Stimulated activated CD4-positive, alpha-beta T cell treated with anti-CD3 and anti-CD28 coated beads, Interleukin-4, amount 100 ng/mL, for 4 hours (primary cell): ENCODE results near the gene UBQLN4.
"Not testable (repeated sequence)": the region's sequence is repeated elsewhere in the genome, so short reads cannot be mapped to it uniquely, and the experiment has no call there.

ENCODE experiments used
- DNase-seq, 2 experiments: peaks; one replicate each; pipeline ENCODE4 v3.0.0-alpha.2; 2020

The UBQLN4 gene

DNA sequence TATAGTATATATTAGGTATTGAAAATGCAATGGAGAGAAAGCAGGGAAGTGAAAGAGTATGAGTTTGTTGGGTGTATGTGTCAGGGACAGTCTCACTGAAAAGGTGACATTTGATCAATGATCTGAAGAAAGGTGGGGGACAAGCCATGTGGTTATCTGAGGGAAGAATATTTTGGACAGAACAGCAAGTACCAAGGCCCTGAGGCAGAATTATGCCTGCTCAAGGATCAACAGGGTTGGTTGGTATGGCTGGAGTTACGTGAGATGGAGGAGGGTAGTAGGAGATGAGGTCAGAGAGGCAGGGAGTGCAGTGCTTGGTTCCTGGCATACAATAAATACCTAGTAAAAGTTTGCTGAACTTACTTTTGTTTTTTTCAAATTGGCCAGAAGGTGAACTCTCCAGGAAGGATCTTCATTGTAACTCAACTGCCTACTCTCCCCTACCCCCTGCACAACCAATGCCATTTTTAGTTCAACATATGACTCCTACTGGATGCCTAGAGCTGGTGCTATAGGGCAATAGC is 2.8 kb upstream of the UBQLN4 start:
- DNase-seq: no peak

DNA sequence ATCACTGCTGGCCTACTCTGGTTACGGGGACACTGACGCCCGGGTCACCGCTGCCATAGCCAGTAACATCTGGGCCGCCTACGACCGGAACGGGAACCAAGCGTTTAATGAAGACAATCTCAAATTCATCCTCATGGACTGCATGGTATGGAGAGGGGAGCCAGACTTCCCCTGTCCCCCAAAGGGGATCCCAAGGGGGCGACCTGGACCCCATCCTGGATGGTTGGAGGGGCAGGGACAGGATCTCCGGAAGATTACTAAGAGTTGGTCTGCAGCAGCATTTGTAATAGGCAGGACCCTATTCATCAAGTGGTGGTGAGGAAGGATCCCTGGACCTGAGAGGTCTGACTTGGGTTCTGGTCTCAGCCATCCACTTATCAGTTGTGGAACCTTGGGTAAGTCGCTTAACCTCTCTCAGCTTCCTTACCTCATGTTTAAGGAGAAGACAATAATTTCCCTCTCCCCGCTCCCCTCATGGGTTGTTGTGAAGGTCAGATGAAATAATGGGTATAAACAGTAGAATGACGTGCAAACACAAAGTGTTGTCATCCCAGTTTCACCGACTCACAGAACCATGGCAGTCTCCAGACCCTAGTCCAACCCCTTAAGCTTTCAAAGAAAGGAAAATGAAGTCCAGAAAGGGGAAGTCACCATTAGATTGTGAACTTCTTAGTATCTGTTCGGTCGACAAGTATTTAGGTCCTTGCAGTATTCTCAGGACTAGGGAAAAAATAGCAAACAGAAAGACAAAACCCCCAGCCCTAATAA is 1.9 kb upstream of the UBQLN4 start:
- DNase-seq: no peak

DNA sequence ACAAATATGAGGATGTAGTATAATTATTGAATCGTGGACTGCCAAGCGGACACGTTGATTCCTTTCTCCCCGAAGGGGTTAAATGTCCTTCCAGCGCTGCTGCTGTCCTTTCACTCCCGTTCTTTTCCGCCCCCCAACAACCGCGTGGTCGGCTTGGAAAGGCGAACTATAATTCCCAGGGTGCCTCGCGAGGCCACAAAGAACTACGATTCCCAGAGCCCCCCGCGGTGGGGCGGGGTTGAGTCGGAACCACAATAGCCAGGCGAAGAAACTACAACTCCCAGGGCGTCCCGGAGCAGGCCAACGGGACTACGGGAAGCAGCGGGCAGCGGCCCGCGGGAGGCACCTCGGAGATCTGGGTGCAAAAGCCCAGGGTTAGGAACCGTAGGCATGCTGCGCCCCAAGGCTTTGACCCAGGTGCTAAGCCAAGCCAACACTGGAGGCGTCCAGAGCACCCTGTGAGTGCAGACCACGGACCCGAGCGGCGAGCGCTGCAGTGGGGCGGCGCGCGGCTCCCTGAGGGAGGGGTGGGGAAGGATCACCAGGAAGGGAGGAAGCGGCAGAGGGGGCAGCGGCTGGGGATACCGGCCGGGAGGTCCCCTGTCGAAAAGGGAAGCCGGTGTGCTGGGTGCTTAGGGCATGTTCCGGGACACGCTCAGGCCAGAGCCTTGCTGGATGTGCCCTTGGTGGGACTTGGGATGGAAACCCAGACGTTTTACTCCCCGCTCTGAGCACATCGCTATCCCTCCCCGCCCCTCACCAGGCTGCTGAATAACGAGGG is 1.1 kb upstream of the UBQLN4 start, which contains the start of gene LAMTOR2:
TSS of gene LAMTOR2 (plus strand) at position 283 of the 781 bp plus-strand sequence. CDS start at position 391, 108 bp downstream.
- peak; percentile 95 to 96 for DNase-seq

DNA sequence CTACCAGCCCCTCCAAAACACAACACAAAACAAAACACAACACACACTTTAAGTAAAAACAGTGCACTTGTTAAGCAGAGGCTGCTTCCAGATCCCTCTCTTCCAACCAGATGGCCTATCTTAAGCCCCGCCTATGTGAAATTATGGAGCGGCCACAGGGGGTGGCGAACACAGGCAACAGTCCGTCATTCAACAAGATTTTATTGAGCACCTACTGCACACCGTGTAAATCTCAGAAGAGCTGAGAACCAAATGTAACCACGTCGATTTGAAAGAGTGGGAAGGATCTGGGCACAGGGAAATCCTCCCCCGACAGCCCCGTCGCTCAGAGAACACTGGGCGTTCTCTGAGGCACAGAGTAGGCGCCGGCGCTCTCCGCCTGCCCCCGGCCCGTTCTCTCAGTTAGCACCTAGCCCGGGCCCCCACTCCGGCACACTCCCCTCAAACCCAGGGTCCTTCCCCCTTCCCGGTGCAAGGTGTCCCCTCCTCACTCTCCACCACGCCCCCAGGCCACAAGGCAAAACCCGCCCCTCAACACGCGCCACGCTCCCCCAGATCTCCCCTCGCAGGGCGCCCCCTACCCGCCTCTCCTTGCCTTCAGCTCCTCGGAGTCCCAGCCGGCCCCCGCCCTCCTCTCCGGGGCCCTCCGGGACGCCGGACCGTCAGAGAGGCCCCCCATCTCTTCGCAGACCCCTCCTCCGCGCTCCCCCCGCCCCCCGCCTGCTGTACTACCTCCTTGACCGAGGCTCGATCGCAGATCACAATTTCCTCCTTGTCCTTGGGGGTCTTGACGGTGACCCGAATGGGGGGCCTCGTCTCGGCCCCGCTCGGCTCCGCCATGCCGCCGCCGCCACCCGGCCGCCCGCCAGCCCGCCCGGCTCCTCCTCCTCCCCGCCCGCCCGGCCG is 483 bp downstream of the UBQLN4 start:
- peak; percentile 68 to 72 for DNase-seq

DNA sequence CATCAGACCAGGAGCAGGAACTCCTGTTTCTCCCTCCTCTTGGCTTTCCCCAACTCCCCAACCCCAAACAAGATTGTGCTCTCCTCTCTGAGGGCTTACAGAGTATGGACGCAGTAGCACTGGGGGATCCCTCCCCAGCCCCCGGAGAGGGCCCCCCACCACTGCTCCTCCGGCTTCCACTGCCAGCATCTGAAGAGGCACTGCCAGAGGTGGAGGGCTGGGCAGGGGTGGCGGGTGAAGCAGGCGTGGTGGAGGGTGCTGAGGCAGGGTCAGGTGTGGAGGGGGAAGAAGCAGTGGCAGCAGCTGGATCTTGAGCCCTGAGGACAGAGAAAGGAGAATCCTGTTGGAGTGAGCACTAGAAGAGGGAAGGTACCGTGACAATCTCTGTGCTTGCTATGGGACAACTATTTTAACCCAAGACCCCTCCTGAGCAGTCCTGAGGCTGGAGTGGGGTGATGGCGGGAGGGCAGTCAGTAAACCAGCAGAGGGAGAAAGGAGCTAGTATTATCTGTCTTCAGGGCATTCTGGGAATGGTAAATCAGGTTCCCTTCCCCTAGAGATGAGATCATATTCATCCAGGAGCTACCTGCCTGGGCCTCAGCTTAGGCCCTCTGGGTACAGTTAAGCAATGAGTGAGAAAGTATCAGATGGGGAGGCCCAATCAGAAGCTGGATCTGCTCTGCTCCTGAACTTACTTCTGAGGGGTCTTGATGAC is 2.4 kb downstream of the UBQLN4 start:
- DNase-seq: no peak

DNA sequence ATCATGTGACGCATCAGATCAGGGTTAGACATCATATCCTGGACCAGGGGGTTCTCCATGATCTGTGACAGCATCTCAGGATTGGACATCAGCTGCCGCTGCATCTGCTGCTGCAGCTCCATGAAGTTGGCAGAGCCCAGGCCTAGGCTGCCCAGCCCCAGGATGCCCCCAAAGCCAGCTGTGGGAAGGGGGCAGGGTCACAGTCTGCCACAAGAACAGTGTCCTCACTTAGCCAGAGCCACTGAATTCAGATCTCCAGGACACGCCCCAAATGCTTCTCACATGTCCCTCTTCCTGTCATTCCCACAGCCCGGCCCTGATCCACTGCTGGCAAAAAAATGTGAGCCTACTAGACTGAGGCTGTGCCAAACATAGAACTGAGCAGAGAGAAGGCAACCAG is 3.2 kb downstream of the UBQLN4 start:
- DNase-seq: no peak

DNA sequence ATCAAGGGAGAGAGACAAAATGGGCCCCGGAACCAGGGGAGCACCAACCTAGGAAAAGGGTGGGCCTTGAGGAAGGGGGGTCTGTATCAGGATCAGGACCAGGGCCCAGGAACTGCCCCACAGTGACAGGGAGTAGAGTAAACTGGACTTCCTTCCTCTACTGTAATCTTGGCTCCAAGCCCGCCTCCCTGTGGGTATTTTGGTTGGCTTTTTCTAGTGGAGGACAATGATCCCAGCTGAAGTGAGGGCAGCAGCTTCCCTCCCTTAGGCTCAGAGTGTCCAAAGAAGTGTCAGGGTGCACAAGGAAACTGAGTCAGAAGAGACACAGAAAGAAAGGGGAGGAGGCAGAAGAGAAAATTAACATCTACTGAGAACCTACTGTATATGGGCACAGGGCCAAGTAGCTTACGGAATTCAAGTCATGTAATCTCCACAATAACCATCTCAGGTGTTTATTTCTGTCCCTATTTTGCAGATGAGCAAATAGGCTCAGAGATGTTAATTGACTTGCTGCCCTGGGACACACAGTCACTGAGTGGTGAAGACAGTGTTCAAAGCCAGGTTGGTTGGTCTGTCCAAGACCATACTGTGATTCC is 4.8 kb downstream of the UBQLN4 start:
- no peak for DNase-seq

- no peak for DNase-seq
These were observed 8.5 kb downstream of the UBQLN4 start for GRCh38 chr1:156045076-156045475.

DNA sequence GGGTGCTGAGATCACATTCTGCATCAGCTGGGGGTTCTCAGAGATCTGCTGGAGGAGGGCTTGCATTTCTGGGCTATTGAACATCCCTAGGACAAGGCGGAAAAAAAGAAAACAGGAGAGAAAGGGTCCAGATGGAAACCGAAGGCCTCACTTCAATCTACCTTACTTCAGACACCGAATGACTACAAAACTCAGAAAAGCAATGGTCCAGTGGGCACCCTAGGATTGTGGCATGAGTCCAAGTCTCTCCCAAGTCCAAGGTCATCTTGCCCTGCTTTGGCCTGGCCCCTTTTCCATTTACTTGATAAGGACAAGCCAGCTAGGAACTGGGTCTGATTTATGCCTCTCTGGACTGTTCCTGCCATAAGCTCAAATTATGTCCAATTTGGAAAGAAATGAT is 10.8 kb downstream of the UBQLN4 start:
- no peak for DNase-seq

GRCh38 chr1:156034991-156035390 is 18.6 kb downstream of the UBQLN4 start:
- not testable (repeated sequence) for DNase-seq

DNA sequence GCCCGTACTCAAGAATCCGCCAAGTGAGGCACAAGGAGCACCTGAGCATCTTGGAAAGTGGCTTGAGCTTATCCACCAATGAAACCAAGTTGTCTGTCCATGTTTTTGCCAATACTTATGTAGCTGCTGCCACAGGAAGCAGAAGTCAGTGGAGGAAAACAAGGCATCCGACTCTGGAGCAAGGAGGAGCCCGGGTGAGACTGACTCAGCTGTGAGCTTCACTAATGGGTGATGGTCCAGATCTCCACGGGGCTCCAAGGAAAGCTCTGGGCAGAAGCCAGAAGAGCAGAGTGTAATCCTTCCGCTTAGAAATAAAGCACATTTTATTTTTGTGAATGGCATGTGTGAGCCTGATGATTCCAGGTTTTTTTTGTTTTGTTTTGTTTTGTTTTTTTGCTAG is 20.6 kb downstream of the UBQLN4 start:
- DNase-seq: no peak

DNA sequence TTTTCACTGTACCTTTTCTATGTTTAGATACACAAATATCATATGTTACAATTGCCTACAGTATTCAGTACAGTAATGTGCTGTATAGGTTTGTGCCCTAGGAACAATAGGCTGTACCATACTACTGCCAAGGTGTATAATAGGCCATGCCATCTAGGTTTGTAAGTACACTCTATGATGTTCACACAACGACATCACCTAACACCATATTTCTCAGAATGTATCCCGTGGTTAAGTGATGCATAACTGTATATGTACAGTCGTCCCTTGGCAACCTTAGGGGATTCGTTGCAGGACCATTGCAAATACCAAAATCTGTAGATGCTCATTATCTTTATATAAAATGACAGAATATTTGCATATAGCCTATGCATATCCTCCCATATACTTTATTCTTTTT is 27.0 kb downstream of the UBQLN4 start:
- DNase-seq: no peak

DNA sequence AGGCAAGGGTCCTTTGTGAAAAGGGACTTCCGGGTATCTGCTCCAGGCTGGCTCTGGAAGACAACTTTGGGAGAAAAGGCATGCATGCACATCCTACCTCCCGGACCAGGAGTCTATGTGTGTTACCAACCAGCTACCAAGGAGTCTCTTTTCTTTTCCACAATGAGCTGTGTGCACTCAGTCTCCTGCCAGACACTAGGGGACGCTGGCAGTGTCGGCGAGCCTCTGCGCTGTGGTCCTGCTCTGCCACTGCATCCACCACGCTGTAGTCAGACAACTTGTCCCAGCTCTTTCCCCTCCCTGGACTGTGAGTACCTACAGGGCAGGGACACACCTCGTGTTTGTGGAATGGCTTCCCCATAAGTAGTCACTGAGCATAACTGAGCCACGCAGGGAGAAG is 27.7 kb downstream of the UBQLN4 start:
- no peak for DNase-seq

GRCh38 chr1:156024801-156025200 is 28.8 kb downstream of the UBQLN4 start:
- no peak for DNase-seq

DNA sequence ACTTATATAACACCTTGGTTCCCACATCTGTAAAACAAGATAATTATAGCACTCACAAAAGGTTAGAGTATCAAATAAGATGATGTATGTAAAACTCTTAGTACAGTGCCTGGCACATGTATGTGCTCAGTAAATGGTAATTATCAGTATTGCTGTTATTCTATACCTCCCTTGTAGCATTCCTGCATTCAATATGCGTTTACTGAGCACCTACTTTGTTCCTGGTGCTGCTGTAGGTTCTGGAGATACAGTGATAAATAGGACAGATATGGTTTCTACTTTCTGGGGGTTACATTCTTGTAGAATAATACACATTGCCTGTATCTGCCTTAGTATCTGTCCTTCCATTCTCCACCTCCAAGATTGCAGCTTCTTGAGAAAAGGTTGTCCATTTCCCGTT is 31.6 kb downstream of the UBQLN4 start:
- no peak for DNase-seq

GRCh38 chr1:156021093-156021428 is 32.5 kb downstream of the UBQLN4 start:
- no peak for DNase-seq

DNA sequence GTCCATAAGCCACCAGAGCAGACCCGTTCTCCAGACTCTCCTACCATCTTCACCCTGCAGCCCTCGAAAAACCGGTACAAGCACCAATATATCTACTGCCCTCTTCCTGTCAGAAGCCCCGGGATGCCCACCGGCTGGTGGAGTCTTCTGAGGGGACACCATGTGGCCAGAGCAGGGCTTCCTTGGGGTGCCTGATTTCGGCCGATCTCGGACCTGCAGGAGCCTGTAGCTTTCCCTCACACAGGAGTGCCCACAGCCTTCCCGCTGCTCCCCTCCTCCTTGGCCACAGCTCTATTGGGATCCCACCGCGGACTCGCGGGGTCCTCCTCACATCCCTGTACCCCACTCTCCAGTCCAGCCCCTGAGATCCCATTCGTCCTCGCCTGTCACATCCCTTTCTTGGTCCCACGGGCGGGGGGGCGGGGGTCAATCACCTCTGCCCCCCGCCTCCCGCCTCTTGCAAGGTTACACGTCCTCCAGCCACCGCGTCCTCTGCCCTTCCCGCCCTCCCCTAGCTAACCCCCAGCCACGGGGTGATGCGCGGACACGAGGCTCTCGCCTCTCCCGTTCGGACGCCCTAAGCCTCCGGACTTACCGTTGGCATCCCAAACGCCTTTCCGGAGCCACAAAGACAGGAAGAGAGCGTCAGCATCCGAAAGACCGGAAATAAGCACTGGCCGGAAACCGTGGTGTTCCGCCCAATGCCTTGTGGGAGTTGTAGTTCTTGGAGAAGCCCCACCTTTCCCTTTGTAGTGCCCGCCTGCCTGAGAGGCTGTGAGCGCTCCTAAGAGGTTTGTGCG is 33.1 kb downstream of the UBQLN4 start, which contains the start of gene SSR2:
TSS of gene SSR2 (minus strand) at position 659 of the 800 bp plus-strand sequence. CDS start 784 bp downstream, outside the sequence.
- peak; percentile 69 to 84 for DNase-seq

GRCh38 chr1:156019946-156020292 is 33.7 kb downstream of the UBQLN4 start:
- DNase-seq: no peak

DNA sequence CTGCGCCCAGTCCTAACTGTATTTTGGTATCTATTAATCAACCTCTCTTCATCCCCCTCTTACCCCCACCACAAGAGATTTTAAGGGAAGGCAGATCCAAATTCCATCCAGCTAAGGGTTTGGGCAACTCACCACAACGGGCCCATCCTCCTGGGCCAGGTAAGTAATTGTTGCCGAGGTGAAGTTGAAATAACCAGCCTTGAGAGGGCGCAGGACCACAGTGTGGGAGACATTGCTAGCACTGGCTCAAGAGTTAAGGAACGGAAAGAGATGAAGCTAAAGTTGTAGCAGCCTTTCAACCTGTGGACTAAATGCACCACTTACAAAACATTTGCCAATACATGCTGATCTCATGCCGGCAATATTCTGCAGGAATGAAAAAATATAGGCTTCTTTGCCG is 38.8 kb downstream of the UBQLN4 start:
- no peak for DNase-seq

DNA sequence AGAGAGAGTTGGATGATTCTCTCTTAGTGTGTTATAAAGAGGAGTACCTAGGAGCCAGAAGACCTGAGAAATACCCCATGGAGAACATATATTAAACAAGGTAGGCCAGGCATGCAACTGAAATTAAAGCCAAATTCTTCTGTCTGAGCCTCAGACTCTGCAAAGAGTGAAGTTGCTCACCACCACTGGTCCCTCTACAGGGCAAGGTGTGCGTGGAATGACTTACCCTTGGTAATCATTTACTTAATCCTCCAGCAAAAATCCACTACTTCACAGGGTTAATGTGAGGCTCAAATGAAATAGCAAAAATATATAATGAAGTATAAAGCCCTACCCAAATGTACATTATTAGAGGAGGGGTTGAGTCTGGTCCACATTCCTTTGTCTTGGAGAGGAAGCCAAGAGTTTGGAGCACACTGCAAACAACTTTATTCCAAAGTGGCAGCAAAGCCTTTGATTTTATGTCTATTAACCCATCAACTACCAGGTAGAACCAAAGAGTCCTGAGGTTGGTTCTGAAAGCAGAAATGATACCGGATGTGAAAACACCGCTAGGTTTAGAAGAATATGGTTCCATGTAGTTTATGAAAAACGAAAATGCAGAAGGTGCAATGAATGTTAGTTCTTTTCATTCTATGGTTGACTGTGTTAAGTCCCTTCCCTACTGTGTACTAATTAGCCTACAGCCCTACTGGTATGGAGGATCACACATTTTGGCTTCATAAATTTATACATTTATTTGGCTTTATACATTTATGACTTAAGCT is 41.4 kb downstream of the UBQLN4 start:
- DNase-seq: no peak
